C1 segment of cervical spinal cord (tissue), 14 donors: Measurements from ENCODE around the gene YIF1B.

Experiments used
- DNase-seq, 14 donors: peaks; one replicate each; lab custom pipeline; 2025; lab: John Stamatoyannopoulos, UW

YIF1B gene

DNA sequence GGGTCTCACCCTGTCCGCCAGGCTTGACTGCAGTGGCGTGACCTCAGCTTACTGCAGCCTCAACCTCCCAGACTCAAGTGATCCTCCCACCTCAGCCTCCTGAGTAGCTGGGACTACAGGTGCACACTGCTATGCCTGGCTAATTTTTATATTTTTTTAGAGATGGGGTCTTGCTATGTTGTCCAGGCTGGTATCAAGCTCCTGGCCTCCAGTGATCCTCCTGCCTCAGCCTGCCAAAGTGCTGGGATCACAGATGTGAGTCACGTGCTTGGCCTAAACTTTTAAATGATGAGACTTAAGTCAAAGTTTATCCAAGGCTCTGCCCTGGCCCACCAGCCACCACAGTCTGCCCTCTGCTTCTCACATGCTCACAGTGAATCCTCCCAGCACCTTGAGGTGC, 9.5 kb downstream of the YIF1B start:
- DNase-seq, result no peak

DNA sequence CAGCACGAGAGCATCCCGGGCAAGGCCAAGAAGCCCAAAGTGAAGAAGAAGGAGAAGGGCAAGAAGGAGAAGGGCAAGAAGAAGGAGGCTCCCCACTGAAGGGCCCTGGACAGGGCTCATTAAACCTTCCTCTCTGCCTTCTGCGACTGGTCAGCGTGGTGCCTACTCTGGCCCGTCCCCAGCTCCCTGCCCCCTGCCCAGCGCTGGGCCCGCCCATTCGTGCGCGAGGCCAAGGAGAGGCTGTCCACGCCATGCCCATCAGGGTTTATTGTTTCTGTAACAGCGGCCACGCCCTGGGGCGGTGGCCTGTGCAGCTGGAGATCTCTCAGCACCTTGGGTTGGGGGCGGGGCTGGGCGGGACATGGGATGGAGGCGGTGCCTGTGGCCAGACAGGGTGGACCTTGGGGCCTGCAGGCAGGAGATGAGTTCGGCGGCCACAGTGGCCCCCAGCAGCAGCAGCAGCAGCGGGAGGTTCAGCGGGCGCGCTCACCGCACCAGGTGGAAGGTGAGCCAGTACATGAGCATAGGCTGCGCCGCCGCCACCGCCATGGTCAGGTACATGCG, 10.8 kb downstream of the YIF1B start:
- no peak for DNase-seq

DNA sequence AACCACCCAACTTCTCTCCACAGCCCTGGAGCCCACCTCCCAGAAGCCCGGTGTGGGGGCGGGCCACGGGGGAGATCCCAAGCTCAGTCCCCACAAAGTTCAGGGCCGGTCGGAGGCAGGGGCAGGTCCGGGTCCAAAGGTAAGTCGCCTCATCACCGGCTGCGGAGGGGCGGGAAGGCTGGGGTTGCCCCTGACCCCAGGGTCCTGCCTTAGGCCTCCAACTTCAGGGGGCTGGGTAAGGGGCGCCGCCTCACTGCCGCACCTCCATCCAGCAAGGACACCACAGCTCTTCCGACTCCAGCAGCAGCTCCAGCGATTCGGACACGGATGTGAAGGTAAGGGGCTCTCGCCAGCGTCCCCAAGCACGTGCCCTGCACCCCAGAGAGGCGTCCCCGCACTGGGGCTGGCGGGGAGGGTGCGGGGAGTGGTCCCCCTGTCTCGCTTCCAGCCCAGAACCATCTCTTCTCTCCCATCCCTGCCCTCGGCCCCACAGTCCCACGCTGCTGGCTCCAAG, 11.3 kb downstream of the YIF1B start:
- no peak for DNase-seq

DNA sequence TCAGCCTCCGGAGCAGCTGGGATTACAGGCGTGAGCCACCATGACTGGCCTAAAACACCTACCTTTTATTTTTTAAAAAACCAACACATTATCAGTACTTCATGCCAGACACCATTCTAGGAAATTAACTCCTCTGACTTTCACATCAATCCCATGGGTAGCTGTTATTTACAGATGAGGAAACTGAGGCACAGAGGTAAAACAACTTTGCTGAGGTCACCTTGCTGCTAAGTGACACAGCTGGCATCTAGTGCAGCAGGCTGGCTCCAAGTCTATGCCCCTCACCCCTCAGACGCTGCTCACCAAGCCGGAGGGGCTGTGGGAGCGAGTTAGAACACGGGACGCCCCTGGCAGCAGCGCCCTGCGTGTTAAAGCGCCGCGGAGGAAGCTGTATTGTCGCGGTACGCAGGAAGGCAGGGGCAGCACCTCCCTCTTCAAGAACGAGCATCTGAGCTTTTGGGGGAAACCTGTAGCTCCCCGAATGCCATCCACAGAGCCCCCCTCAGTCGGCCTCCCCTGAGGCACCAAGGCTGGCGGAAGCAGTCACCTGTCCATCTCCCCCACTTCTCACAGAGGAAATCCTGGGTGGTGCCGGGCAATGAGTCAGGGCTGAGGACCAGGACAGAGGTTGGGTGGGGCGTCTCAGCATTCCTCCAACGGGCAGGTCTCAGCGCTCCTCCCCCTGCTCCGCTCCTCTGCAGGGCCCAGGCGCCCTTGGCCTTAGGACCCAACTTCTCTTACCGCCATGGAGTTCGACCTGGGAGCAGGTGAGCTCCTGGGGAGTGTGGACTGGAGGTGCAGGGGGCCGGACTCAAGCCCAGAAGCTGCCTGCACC, 12.0 kb downstream of the YIF1B start, which contains the start of gene C19orf33:
TSS of gene C19orf33 (plus strand) at position 735 of the 835 bp plus-strand sequence. CDS start at position 746, 11 bp downstream.
- DNase-seq, result no peak

DNA sequence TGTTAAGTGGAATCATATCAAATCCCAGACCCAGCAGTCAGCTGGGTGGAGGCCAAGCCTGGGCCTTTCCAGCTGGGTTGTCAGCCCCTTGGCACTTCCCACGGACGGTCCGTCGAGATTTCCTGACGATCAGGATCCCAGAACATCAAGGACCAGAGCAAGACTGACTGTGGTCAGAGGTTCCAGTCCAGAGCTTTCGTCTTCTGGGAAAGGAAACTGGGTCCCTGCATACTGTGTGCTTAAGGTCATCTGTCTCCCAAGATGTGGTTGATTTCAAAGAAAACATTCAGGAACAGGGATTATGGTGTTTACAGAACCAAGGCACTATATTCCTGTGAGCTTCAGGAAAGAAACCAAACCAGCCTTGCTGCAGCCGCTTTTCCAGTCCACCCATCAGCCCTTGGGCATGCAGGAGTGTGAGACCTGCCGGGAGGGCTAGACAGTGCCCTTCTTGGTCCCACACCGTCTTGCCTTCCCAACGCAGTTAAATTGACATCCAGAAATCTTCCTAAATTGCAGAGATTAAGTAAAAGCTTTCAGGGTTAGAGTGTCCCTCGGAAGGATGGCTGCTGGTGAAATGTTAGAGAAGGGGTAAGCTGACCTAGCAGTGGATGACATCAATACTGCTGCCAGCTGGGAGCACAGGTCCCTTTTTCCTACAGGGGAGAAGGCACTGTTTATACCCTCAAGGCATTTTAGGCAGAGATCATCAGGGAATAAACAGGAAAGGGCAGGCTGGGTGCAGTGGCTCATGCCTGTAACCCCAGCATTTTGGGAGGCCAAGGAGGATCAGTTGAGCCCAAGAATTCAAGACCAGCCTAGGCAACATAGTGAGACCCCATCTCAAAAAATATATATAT, 16.7 kb downstream of the YIF1B start:
- no peak for DNase-seq

DNA sequence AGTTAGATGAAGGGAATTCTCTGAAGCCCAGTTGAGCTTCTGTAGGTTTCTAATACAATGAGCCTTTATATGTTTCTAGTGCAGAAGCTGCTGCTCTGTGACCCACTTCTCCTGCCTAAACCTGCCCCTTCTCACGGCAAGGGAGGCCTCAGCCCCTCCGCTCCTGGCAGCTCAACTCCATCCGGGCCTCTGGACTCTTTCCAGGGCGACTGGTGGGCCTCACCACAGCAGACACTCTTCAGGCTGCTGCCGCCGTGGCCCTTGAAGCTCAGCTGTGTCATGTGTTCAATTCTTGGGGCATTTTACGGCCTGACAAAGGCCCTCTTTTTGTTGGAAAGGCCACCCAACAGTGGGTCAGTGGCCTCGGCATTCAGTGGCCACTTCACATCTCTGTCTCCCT, 21.7 kb downstream of the YIF1B start:
- DNase-seq, result peak in 7 of 14 donors; percentile 9 to 44 (median 23)

DNA sequence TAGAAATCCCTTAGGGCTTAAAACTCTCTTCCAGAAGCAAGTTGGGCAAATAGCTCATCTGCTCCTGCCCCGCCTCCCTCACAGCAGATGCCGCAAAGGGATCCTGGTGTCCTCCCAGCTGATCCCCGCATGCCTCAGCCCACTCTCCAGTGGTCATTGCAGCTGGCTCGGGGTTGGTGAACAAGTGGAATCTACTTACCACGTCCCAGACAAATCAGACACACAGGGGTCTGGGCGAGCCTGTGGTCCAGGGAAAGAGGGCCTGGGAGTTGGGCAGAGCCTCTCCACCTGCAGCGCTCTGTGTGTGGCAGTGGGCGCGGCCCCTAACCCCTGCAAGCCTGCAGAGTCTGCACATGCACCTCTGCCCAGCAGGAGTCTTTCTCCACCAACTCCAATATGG, 22.5 kb downstream of the YIF1B start:
- no peak for DNase-seq

DNA sequence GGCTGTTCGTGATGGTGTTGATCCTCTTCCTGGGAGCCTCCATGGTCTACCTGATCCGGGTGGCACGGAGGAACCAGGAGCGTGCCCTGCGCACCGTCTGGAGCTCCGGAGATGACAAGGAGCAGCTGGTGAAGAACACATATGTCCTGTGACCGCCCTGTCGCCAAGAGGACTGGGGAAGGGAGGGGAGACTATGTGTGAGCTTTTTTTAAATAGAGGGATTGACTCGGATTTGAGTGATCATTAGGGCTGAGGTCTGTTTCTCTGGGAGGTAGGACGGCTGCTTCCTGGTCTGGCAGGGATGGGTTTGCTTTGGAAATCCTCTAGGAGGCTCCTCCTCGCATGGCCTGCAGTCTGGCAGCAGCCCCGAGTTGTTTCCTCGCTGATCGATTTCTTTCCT, 23.9 kb downstream of the YIF1B start:
- peak in 1 of 14 donors; percentile 16 for DNase-seq

DNA sequence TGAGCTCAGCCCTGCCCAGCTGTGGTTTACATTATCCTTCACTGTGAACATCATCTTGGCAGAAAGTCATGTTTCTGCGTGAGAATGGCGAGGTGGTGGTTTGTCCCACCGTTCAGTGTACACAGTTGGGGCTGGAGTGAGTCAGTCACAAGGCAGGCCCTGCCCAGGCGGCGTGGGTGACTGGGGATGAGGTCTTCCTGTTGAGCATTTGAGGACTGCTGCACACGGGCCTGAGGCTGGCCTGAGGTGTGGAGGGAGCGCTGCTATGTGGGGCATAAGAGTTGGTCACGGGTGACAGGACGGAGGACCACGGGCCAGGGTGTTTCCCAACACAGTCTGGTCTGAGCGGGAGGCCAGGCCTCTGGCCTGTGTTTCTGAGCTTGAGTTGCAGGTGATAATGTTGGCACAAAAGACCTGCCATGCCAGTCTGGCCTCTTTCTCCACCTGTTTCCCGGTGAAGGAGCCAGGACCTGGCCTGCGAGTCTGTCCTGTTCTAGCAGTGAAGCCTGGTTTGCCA, 25.1 kb downstream of the YIF1B start:
- peak in 1 of 14 donors; percentile 73 for DNase-seq

DNA sequence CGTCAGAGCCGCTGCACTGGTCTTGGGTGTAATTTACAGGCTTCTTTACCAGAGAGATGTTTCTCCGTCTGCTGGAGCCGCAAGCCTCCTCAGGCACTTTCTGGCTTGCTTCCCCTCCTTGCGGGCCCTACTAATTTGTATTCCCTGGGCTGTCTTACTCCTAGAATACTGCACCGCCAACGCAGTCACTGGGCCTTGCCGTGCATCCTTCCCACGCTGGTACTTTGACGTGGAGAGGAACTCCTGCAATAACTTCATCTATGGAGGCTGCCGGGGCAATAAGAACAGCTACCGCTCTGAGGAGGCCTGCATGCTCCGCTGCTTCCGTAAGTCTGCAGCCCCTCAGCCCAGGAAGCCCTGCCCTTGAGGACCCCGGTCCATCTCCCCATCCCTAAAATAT, 25.8 kb downstream of the YIF1B start:
- DNase-seq, result no peak

DNA sequence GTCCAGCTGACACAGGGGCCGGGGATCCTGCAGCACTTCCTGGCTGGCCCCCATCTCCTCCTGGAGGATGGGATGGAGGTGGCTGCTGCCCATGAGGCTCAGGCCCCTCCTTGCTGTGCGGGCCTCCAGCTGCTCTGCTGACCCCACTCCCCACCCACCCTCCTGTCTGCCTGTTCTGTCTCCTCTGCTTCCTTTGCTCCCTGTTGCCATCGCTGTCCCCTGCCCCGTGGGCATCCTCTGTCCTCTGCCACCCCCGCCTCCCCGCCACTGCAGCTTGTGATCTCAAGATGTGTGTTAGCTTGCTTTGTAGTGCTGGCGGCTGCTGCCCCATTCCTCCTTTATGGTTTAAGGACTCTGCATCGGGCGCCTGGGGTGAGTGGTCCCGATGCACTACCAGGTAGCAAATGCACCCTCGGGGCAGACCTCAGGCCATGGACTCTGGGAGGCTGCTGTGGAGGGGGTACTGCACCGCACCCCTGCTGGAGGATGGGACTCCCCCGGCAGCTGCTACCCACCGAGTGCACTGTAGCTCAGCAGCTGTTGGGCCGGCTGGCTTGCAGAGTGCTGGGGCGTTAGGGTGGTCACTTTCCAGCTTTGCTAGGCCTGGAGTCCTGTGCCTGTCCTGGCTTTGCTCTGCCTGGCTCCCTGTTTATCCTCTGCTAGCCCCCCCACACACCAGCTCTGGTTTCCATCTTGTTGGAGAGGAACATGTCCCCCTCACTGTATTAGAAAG, 27.5 kb downstream of the YIF1B start:
- DNase-seq, result no peak

DNA sequence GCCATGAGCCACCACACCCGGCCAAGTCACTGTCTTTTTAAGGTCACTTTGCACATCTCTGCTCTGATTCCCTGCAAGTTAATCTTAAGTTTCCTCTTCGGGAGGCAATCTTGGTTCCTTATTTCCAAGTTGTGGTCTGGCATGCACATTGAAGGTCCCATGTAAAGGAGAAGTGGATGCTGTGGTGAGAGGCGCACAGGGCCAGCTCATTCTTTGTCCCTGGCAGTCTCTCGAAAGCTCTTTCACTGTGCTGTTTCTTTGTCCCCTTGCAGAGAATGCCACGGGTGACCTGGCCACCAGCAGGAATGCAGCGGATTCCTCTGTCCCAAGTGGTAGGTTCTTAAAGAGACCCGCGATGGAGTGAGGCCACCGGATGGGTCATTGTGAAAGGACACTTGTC, 28.1 kb downstream of the YIF1B start:
- peak in 4 of 14 donors; percentile 14 to 33 (median 26) for DNase-seq

DNA sequence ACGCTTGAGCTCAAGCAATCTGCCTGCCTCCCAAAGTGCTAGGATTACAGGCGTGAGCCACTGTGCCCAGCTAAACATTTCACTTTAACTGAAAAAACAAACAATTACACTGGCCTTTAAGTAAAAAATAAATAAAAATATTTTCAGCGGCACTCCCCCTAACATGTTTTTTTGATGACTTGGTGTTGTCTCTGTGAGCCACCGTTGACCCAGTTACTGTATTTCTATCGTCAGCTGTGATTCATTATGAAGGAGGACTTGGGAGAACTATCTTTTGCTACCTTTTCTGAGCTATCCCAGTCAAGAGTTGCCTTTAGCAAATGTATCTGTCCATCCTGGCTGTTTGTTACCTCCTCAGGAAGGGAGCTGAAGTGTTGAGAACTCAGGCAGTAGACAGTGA, 30.2 kb downstream of the YIF1B start:
- no peak for DNase-seq

DNA sequence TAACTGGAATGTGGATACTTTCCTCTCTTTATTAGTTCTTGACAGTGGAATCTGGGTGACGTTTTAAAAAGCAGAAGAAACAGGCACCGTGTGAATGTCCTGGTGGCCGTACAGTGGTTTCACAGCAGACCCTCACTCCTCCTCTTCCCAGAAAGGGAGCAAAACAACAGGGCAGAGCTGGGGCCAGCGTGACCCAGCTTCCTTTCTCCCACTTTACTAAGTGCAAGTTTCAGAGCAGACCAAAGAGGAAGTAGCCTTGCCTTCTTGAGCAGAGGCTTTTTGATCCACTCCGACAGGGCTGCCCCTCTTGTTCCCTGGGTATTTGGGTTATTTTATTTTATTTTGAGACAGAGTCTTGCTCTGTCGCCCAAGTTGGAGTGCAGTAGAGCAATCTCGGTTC, 31.3 kb downstream of the YIF1B start:
- DNase-seq, result peak in 2 of 14 donors; percentile 9 to 21

DNA sequence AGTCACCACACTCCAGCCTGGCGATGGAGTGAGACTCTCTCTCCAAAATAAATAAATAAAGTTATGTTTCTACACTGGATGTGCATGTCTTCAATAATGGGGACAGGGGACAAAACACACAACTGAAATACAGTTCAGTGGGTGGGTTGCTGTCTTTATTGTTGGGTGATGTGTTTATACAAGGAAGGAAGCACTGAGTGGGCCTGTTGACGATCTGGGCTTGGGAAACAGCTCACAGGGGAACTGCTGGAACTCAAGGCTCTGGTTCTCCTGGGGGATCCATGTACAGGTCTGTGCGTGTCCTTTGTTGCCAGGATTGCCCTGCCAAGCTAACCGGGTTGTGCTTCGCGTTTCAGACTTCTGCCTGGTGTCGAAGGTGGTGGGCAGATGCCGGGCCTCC, 32.5 kb downstream of the YIF1B start:
- no peak for DNase-seq

DNA sequence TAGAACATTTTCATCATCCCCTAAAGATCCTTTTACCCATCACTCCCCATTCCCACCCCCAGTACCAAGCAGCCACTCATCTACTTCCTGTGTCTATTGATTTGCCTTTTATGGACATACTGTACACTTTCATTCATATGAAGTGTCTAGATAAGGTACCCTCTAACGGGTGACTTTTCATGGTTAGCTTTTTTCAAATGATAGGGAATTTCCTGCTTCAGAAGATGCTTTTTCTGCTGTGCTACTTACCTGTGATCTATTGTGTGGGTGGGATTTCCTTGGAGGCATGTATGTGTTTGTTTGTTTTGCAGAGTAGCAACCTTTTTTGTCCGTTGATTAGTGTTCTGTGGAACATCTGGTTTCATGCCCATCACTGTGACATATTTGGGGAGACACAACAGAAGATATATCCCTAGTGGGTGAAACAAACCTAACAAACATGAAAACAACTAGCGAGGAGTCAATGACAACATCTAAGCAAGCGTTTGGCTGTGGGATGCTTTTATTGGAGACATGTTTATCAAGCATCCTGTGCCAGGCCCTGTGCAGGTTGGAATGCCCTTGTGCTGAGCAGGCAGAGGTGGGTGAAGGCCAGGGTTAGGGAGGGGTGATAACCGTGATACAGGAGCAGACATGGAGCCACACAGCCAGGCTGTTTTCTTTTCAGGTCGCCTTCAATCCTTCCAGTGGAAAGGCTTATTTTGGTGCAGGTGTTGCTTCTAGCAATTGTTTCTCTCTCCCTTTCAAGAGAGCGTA, 33.8 kb downstream of the YIF1B start:
- DNase-seq, result no peak

DNA sequence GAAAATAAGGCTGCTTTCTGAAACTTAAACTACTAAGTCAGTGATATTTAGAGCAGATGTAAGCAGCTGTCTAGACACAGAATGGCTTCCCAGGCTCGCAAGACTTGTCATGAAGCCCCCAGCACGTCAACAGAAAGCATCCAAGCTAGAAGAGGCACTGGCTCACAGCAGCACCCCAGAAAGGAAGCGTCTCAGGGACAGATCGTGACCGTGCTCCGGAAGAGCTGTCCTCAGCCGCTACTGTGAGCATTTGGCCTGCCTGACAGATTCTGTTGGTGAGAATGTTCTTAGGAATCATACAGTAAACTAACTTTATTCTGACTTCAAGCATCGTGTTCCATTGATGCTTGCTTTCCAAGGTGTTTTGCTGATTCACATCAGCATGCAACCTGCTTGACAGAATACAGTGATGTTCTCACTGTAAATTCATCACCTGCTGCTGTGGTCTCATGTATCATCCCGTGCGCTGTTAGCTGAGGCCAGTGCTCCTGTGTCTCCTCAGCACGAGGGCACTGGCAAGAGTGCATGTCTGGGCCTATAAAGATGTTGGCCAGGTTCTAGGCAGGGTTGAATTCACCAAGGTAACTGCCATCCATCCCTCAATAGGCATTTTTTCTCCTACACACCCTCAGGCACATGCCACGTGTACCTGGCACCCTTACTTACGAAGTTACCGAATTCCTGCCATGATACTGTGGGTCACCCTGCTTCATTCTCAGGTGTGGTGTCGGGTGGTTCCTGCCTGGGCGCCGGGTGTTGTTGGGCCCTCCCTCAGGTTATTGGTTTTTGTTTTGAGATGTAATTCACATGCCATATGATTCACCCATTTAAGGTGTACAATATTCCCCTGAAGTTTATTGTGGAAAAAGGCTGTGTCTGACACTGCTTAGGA, 35.5 kb downstream of the YIF1B start:
- no peak for DNase-seq

DNA sequence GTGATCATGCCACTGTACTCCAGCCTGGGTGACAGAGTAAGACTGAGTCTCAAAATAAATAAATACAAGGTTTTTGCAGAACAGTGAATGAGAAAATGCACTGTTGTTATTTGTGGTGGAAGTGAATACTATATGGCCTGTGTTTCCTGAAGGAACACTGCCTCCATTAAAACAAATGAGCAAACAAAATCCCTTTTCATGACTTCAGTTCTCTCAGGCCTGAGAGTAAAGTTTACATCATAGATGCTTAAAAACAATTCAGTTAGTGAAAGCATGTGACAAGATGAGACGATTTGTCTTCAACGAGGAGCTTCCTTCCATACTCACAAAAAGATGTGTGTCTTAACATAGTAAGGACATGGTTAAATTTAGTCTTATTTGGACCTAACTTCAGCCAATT, 37.0 kb downstream of the YIF1B start:
- DNase-seq, result no peak

DNA sequence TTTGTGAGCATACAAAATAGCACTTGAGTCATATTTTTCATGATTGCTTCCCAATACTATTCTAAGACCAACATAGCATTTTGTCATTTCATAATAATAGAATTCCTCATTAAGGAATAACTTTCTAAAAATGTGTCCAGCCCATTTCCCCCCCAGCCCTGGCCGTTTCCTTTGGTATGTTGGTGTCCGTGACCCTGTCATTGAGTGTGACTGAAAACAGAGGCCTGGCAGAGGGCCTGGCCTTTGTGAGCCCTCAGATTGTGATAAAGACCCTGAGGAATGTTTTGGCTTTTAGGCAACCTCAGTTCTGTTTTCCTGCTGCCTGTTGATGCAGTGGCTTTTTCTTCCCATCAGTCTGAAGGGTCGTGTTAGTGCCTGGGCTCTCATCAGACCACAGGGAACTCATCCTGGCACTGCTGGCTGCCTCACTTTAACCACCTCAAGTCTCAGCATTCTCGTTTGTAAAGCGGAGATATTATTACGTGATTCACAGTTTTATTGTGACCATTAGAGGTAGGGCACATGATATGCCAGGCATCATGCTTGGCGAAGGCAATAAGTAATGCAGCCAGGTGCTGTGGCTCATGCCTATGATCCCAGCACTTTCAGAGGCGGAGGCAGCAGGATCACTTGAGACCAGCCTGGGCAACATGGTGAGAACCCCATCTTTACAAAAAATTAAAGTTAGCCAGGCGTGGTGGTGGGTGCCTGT, 37.6 kb downstream of the YIF1B start:
- DNase-seq, result no peak
